Liver (tissue), 9 donors: ENCODE results near the gene WFIKKN1. TPM values are rescaled to one million over a fixed set of nuclear protein-coding genes. Genes with fewer than 3 reads are reported as not detected.

ENCODE experiments used
- DNase-seq: peaks from one replicate; pipeline ENCODE4 v3.0.0-alpha.2; 2017; ENCODE audit warnings: low spot score
- H3K27ac ChIP-seq, 2 donors: one replicate each; pipeline ENCODE4 v1.7.0; 2013; ENCODE audit warnings: inconsistent platforms in 2 of 2, low read length in 2 of 2, control low read depth in 1 of 2, low read depth in 1 of 2, mild to moderate bottlenecking in 1 of 2
- H3K27me3 ChIP-seq, 4 donors: one replicate each; pipeline versions ENCODE4 v1.6.1 to v1.7.0; 2013; ENCODE audit warnings: low read length in 3 of 4, inconsistent platforms in 1 of 4, mild to moderate bottlenecking in 1 of 4, moderate library complexity in 1 of 4; ENCODE audit not compliant: control insufficient read depth in 4 of 4, insufficient read depth in 4 of 4
- H3K36me3 ChIP-seq, 4 donors: one replicate each; pipeline versions ENCODE4 v1.6.1 to v1.7.0; 2013; ENCODE audit warnings: low read length in 3 of 4, mild to moderate bottlenecking in 3 of 4, low read depth in 1 of 4, moderate library complexity in 1 of 4; ENCODE audit not compliant: control insufficient read depth in 4 of 4, insufficient read depth in 3 of 4
- H3K4me1 ChIP-seq, 4 donors: one replicate each; pipeline versions ENCODE4 v1.6.1 to v1.7.0; 2013; ENCODE audit warnings: low read length in 3 of 4, mild to moderate bottlenecking in 3 of 4, moderate library complexity in 1 of 4; ENCODE audit not compliant: control insufficient read depth in 4 of 4, insufficient read depth in 4 of 4
- H3K4me3 ChIP-seq, 3 donors: one replicate each; pipeline versions ENCODE4 v1.6.1 to v1.7.0; 2013; ENCODE audit warnings: low read length in 3 of 3, control low read depth in 1 of 3, low read depth in 1 of 3, mild to moderate bottlenecking in 1 of 3
- H3K9ac ChIP-seq, 2 donors: one replicate each; pipeline ENCODE4 v1.7.0; 2013; ENCODE audit warnings: low read length in 2 of 2, mild to moderate bottlenecking in 2 of 2, moderate library complexity in 2 of 2, control low read depth in 1 of 2, low read depth in 1 of 2
- H3K9me3 ChIP-seq, 4 donors: one replicate each; pipeline versions ENCODE4 v1.6.1 to v1.7.0; 2013; ENCODE audit warnings: low read length in 3 of 4; ENCODE audit not compliant: control insufficient read depth in 4 of 4
- ATF3 ChIP-seq: IDR thresholded peaks from 2 replicates; pipeline ENCODE4 v1.6.1; 2016; ENCODE audit warnings: antibody characterized with exemption
- CTCF ChIP-seq: fragments of 150-350 bp; IDR thresholded peaks from 2 replicates; pipeline ENCODE4 v1.5.1; 2017; ENCODE audit warnings: improper control_type of control experiment, low read depth, low read length; ENCODE audit not compliant: missing input control
- EGR1 ChIP-seq, 2 donors: IDR thresholded peaks; 2 replicates each; pipeline ENCODE4 v1.6.1; 2016 to 2018; ENCODE audit warnings: antibody characterized with exemption in 2 of 2, low read depth in 2 of 2
- GABPA ChIP-seq, 2 donors: IDR thresholded peaks in 1 of 2; conservative IDR thresholded peaks in 1 of 2; 2 replicates each; pipeline ENCODE4 v1.6.1; 2016; ENCODE audit warnings: antibody characterized with exemption in 2 of 2, mild to moderate bottlenecking in 1 of 2, moderate library complexity in 1 of 2
- HNF4A ChIP-seq, 2 donors: conservative IDR thresholded peaks; 2 replicates each; pipeline ENCODE4 v1.6.1; 2016; ENCODE audit warnings: antibody characterized with exemption in 2 of 2, mild to moderate bottlenecking in 2 of 2
- HNF4G ChIP-seq: IDR thresholded peaks from 2 replicates; pipeline ENCODE4 v1.6.1; 2016; ENCODE audit warnings: antibody characterized with exemption
- NR2F2 ChIP-seq: IDR thresholded peaks from 2 replicates; pipeline ENCODE4 v1.6.1; 2016; ENCODE audit warnings: antibody characterized with exemption
- RAD21 ChIP-seq, 2 donors: IDR thresholded peaks; 2 replicates each; pipeline ENCODE4 v1.6.1; 2016; ENCODE audit warnings: antibody characterized with exemption in 2 of 2, mild to moderate bottlenecking in 2 of 2
- RXRA ChIP-seq, 2 donors: IDR thresholded peaks; 2 replicates each; pipeline ENCODE4 v1.6.1; 2017 to 2018; ENCODE audit warnings: antibody characterized with exemption in 2 of 2, mild to moderate bottlenecking in 1 of 2
- SP1 ChIP-seq: IDR thresholded peaks from 2 replicates; pipeline ENCODE4 v1.6.1; 2018; ENCODE audit warnings: antibody characterized with exemption, mild to moderate bottlenecking
- TAF1 ChIP-seq: conservative IDR thresholded peaks from 2 replicates; pipeline ENCODE4 v1.6.1; 2016; ENCODE audit warnings: antibody characterized with exemption, mild to moderate bottlenecking
- YY1 ChIP-seq: IDR thresholded peaks from 2 replicates; pipeline ENCODE4 v1.6.1; 2016; ENCODE audit warnings: antibody characterized with exemption, mild to moderate bottlenecking
- WGBS: extraction: QIAGEN DNeasy Blood & Tissue Kit; methylation state at CpG from one replicate; pipeline ENCODE4 v1.1.7; 2013; 5-methylcytosine and 5-hydroxymethylcytosine counted together
- polyA plus RNA-seq, 2 donors: library from polyadenylated mRNA; stranded (reverse) in 1 of 2; unstranded in 1 of 2; fragments of 200-250 nt in 1 of 2; fragments of >200 nt in 1 of 2; fragmentation: Nextera tagmentation in 1 of 2; extraction: Ambion mirVana in 1 of 2; gene quantifications; one replicate each; pipeline versions ENCODE4 v1.2.1 to v1.2.3, GENCODE V29; 2013 to 2015
- total RNA-seq, 2 donors: library from RNA; depleted of rRNA; stranded (reverse); fragments of >200 nt; gene quantifications; one replicate each; pipeline ENCODE4 v1.2.3, GENCODE V29; 2014
- donor health status: healthy.
- donor health status: healthy.
- donor health status: healthy.
- donor health status: healthy.
- donor health status: healthy.

WFIKKN1 gene
- total and polyA plus RNA-seq, 4 donors: 0.19 to 1.2 (median 0.46) TPM

GRCh38 chr16:667113-667779, 36.5 kb downstream of the WFIKKN1 start:
- Histone ChIP-seq H3K27me3 (no peaks in the 10 kb centered on the region), H3K36me3 (peaks cover 4 to 21% (median 11%) of the 10 kb centered on the region in 4 donors), H3K4me3 (no peak overlapping the region), H3K9me3 (no peaks in the 10 kb centered on the region), H3K9ac (peak overlapping the region in 1 of 2 donors; percentile 48), H3K27ac (no peak overlapping the region), H3K4me1 (peaks cover 7 to 23% (median 15%) of the 10 kb centered on the region in 4 donors)
- WGBS: 86% methylated on average over 22 of the region's 22 CpGs
- DNase-seq: no peak
- TF ChIP-seq ATF3: no peak
- no peak for TF ChIP-seq EGR1 (IDR thresholded peaks at IDR 0.05; ENCODE audit: low read depth in 2 of 2)

GRCh38 chr16:667780-668518, 37.2 kb downstream of the WFIKKN1 start, which contains the start of gene RHOT2:
RHOT2 (plus strand) TSS chr16:668132; CDS start chr16:668200, 68 bp downstream.
- TF ChIP-seq NR2F2: no peak
- TF ChIP-seq EGR1 (IDR thresholded peaks at IDR 0.05; ENCODE audit: low read depth in 2 of 2): no peak
- no peak for TF ChIP-seq RXRA (IDR thresholded peaks at IDR 0.05)
- peak in 1 of 2 donors; percentile 91 for TF ChIP-seq GABPA (IDR thresholded peaks at IDR 0.05 in 1 of 2, conservative IDR thresholded peaks at IDR 0.05 in 1 of 2)
- peak; percentile 90 for TF ChIP-seq CTCF
- TF ChIP-seq RAD21 (IDR thresholded peaks at IDR 0.05): peak in 1 of 2 donors; percentile 69
- no peak for TF ChIP-seq HNF4G
- TF ChIP-seq ATF3: no peak
- peak; percentile 14 for TF ChIP-seq SP1
- peak; percentile 84 for TF ChIP-seq YY1
- under 1% methylated on average over 78 of the region's 78 CpGs for WGBS
- H3K27ac ChIP-seq: peak within 1 kb of the TSS; percentile 51 to 64
- peaks cover 7 to 19% (median 15%) of the 10 kb centered on the region in 4 donors for H3K4me1 ChIP-seq
- H3K4me3 ChIP-seq: peak within 1 kb of the TSS; percentile 58 to 93 (median 80)
- DNase-seq: peak; percentile 94
- peak within 1 kb of the TSS; percentile 50 to 51 for H3K9ac ChIP-seq
- H3K36me3 ChIP-seq: peaks cover 5 to 28% (median 15%) of the 10 kb centered on the region in 4 donors
- no peaks in the 10 kb centered on the region for H3K9me3 ChIP-seq
- no peaks in the 10 kb centered on the region for H3K27me3 ChIP-seq

- Histone ChIP-seq H3K36me3 (peaks cover 5 to 35% (median 18%) of the 10 kb centered on the region in 4 donors), H3K4me1 (peaks cover 7 to 19% (median 15%) of the 10 kb centered on the region in 4 donors), H3K4me3 (peak overlapping the region; percentile 58 to 93 (median 80)), H3K9ac (peak overlapping the region; percentile 50 to 51), H3K9me3 (no peaks in the 10 kb centered on the region), H3K27ac (peak overlapping the region in 1 of 2 donors; percentile 51), H3K27me3 (no peaks in the 10 kb centered on the region)
- no peak for DNase-seq
- TF ChIP-seq GABPA (IDR thresholded peaks at IDR 0.05 in 1 of 2, conservative IDR thresholded peaks at IDR 0.05 in 1 of 2) (no peak), RXRA (IDR thresholded peaks at IDR 0.05) (no peak), HNF4G (no peak), TAF1 (no peak), HNF4A (conservative IDR thresholded peaks at IDR 0.05) (no peak)
- 11% methylated on average over 50 of the region's 50 CpGs for WGBS
Measured at GRCh38 chr16:668519-669171, 37.9 kb downstream of the WFIKKN1 start.
